ENCODE results near the gene ARID3B. TPM values are rescaled to one million over a fixed set of nuclear protein-coding genes. Genes with fewer than 3 reads are reported as not detected.
A peak's percentile ranks its signal among the peaks of the same experiment; 100 is the strongest.
"Not testable (repeated sequence)": the region's sequence is repeated elsewhere in the genome, so short reads cannot be mapped to it uniquely, and the experiment has no call there.

Gene ARID3B
- total RNA-seq, 1 donor from 2014 or later: 70.0 TPM

GRCh38 chr15:74506515-74506840 is 34.5 kb upstream of the ARID3B start:
- H3K27me3 Mint-ChIP-seq (ENCODE audit: unreplicated experiment): no peaks in the 10 kb centered on the region
- no peak overlapping the region for H3K4me3 Mint-ChIP-seq (ENCODE audit: unreplicated experiment)
- H3K9me3 Mint-ChIP-seq (ENCODE audit: unreplicated experiment): no peaks in the 10 kb centered on the region
- H3K27ac Mint-ChIP-seq (ENCODE audit: unreplicated experiment): no peak overlapping the region
- no peak for DNase-seq (ENCODE audit: low spot score)
- H3K36me3 Mint-ChIP-seq (ENCODE audit: low read depth, unreplicated experiment): peaks cover 10% of the 10 kb centered on the region
- peaks cover 4% of the 10 kb centered on the region for H3K4me1 Mint-ChIP-seq (ENCODE audit: unreplicated experiment)
- no peak for TF ChIP-seq CTCF (IDR thresholded peaks at IDR 0.05; ENCODE audit: unreplicated experiment)

GRCh38 chr15:74511583-74511982 is 29.4 kb upstream of the ARID3B start:
- Mint-ChIP-seq H3K4me3 (ENCODE audit: unreplicated experiment) (no peak overlapping the region), H3K36me3 (ENCODE audit: low read depth, unreplicated experiment) (no peaks in the 10 kb centered on the region), H3K27me3 (ENCODE audit: unreplicated experiment) (no peaks in the 10 kb centered on the region), H3K9me3 (ENCODE audit: unreplicated experiment) (no peaks in the 10 kb centered on the region), H3K27ac (ENCODE audit: unreplicated experiment) (peak overlapping the region; percentile 86), H3K4me1 (ENCODE audit: unreplicated experiment) (peaks cover 13% of the 10 kb centered on the region)
- DNase-seq (ENCODE audit: low spot score): no peak
- TF ChIP-seq CTCF (IDR thresholded peaks at IDR 0.05; ENCODE audit: unreplicated experiment): no peak

- H3K27me3 Mint-ChIP-seq (ENCODE audit: unreplicated experiment); H3K4me3 Mint-ChIP-seq (ENCODE audit: unreplicated experiment); DNase-seq (ENCODE audit: low spot score); H3K9me3 Mint-ChIP-seq (ENCODE audit: unreplicated experiment); H3K27ac Mint-ChIP-seq (ENCODE audit: unreplicated experiment); H3K36me3 Mint-ChIP-seq (ENCODE audit: low read depth, unreplicated experiment): not testable (repeated sequence)
- H3K4me1 Mint-ChIP-seq (ENCODE audit: unreplicated experiment): peaks cover 13% of the 10 kb centered on the region
Measured at GRCh38 chr15:74514059-74514458, 27.0 kb upstream of the ARID3B start.

GRCh38 chr15:74517096-74517495 is 23.9 kb upstream of the ARID3B start:
- DNase-seq (ENCODE audit: low spot score): no peak
- H3K9me3 Mint-ChIP-seq (ENCODE audit: unreplicated experiment): no peaks in the 10 kb centered on the region
- no peak overlapping the region for H3K27ac Mint-ChIP-seq (ENCODE audit: unreplicated experiment)
- H3K4me3 Mint-ChIP-seq (ENCODE audit: unreplicated experiment): no peak overlapping the region
- no peak for TF ChIP-seq CTCF (IDR thresholded peaks at IDR 0.05; ENCODE audit: unreplicated experiment)
- H3K27me3 Mint-ChIP-seq (ENCODE audit: unreplicated experiment): peaks cover 5% of the 10 kb centered on the region
- peaks cover 8% of the 10 kb centered on the region for H3K4me1 Mint-ChIP-seq (ENCODE audit: unreplicated experiment)
- H3K36me3 Mint-ChIP-seq (ENCODE audit: low read depth, unreplicated experiment): no peaks in the 10 kb centered on the region

- no peak for DNase-seq (ENCODE audit: low spot score)
- Mint-ChIP-seq H3K27ac (ENCODE audit: unreplicated experiment) (no peak overlapping the region), H3K27me3 (ENCODE audit: unreplicated experiment) (peaks cover 5% of the 10 kb centered on the region)
Measured at GRCh38 chr15:74519311-74519710, 21.7 kb upstream of the ARID3B start.

More at GRCh38 chr15:74519311-74519710, 21.7 kb upstream of the ARID3B start:
- peaks cover 4% of the 10 kb centered on the region for H3K4me1 Mint-ChIP-seq (ENCODE audit: unreplicated experiment)
- no peak for TF ChIP-seq CTCF (IDR thresholded peaks at IDR 0.05; ENCODE audit: unreplicated experiment)
- no peak overlapping the region for H3K4me3 Mint-ChIP-seq (ENCODE audit: unreplicated experiment)
- H3K9me3 Mint-ChIP-seq (ENCODE audit: unreplicated experiment): no peaks in the 10 kb centered on the region
- no peaks in the 10 kb centered on the region for H3K36me3 Mint-ChIP-seq (ENCODE audit: low read depth, unreplicated experiment)
